Vagina (tissue), 2 donors: ENCODE data around the gene TMPRSS2.

Experiments
- POLR2AphosphoS5 ChIP-seq, 2 donors: sonication (generic); formaldehyde crosslinking; IDR thresholded peaks; one replicate each; pipeline ENCODE4 v1.9.0; 2017; ENCODE audit warnings: antibody characterized with exemption in 2 of 2, mild to moderate bottlenecking in 2 of 2, low read depth in 1 of 2; ENCODE audit not compliant: insufficient read depth in 1 of 2
- TF ChIP-seq, protein P1 (sequence below), 3 experiments: fragments of 450-650 bp in 2 of 3; fragments of 200-600 bp in 1 of 3; sonication (generic) in 1 of 3; IDR thresholded peaks; one replicate each; pipeline ENCODE4 v1.5.1; 2017 to 2019; ENCODE audit warnings: antibody characterized with exemption in 3 of 3, mild to moderate bottlenecking in 2 of 3, moderate library complexity in 2 of 3

DNA sequence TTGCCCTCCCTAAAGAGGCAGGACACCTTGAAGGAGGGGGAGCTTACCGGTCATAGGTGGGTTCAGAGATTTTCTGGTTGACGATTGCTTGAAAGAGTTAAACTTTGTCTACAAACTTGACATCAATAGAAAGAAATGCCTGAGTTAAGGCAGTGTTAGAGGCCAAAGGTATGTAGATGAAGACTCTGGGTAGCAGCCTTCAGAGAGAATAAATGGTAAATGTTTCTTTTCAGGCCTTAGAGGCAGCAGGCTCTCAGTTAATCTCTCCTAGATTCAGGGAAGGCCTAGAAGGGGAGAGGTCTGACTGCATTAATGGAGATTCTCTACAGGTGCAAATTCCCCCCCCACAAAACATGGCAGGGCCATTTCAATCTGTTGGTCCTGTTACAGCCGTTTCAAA is 54.2 kb downstream of the TMPRSS2 start:
- TF ChIP-seq, protein P1, sequence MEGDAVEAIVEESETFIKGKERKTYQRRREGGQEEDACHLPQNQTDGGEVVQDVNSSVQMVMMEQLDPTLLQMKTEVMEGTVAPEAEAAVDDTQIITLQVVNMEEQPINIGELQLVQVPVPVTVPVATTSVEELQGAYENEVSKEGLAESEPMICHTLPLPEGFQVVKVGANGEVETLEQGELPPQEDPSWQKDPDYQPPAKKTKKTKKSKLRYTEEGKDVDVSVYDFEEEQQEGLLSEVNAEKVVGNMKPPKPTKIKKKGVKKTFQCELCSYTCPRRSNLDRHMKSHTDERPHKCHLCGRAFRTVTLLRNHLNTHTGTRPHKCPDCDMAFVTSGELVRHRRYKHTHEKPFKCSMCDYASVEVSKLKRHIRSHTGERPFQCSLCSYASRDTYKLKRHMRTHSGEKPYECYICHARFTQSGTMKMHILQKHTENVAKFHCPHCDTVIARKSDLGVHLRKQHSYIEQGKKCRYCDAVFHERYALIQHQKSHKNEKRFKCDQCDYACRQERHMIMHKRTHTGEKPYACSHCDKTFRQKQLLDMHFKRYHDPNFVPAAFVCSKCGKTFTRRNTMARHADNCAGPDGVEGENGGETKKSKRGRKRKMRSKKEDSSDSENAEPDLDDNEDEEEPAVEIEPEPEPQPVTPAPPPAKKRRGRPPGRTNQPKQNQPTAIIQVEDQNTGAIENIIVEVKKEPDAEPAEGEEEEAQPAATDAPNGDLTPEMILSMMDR (IDR thresholded peaks at IDR 0.05) = no peak
- no peak for TF ChIP-seq POLR2AphosphoS5 (IDR thresholded peaks at IDR 0.05; ENCODE audit: insufficient read depth in 1 of 2, low read depth in 1 of 2)
